Measurements from ENCODE around the gene CXXC4. TPM values are rescaled to one million over a fixed set of nuclear protein-coding genes. Genes with fewer than 3 reads are reported as not detected.
A peak's percentile ranks its signal among the peaks of the same experiment; 100 is the strongest.

Gene CXXC4
- total RNA-seq, 1 donor from 2014 or later, result 9.6 TPM

GRCh38 chr4:104489731-104490095 lies 5.0 kb downstream of the CXXC4 start:
- no peak for DNase-seq (ENCODE audit: low spot score)

- DNase-seq (ENCODE audit: low spot score), result no peak
Measured at GRCh38 chr4:104488151-104488550, 6.5 kb downstream of the CXXC4 start.

GRCh38 chr4:104486716-104487504 lies 7.8 kb downstream of the CXXC4 start:
- DNase-seq (ENCODE audit: low spot score), result peak; percentile 35

- DNase-seq (ENCODE audit: low spot score), result no peak
Measured at GRCh38 chr4:104475652-104476051, 19.0 kb downstream of the CXXC4 start.

- DNase-seq (ENCODE audit: low spot score), result no peak
Measured at GRCh38 chr4:104472766-104473165, 21.9 kb downstream of the CXXC4 start.

GRCh38 chr4:104470770-104471169 lies 23.9 kb downstream of the CXXC4 start:
- no peak for DNase-seq (ENCODE audit: low spot score)

GRCh38 chr4:104469794-104470193 lies 24.9 kb downstream of the CXXC4 start:
- no peak for DNase-seq (ENCODE audit: low spot score)

GRCh38 chr4:104465619-104466018 lies 29.1 kb downstream of the CXXC4 start:
- no peak for DNase-seq (ENCODE audit: low spot score)

GRCh38 chr4:104465201-104465600 lies 29.5 kb downstream of the CXXC4 start:
- DNase-seq (ENCODE audit: low spot score), result no peak

GRCh38 chr4:104462641-104463040 lies 32.1 kb downstream of the CXXC4 start:
- DNase-seq (ENCODE audit: low spot score), result no peak

- DNase-seq (ENCODE audit: low spot score), result no peak
Measured at GRCh38 chr4:104457308-104457981, 37.2 kb downstream of the CXXC4 start.

- peak; percentile 52 for DNase-seq (ENCODE audit: low spot score)
Measured at GRCh38 chr4:104451573-104451972, 43.1 kb downstream of the CXXC4 start.

- DNase-seq (ENCODE audit: low spot score), result no peak
Measured at GRCh38 chr4:104449537-104449936, 45.2 kb downstream of the CXXC4 start.

- DNase-seq (ENCODE audit: low spot score), result peak; percentile 55
Measured at GRCh38 chr4:104447294-104447693, 47.4 kb downstream of the CXXC4 start.

- DNase-seq (ENCODE audit: low spot score), result peak; percentile 56
Measured at GRCh38 chr4:104446431-104447278, 48.0 kb downstream of the CXXC4 start.

- DNase-seq (ENCODE audit: low spot score), result no peak
Measured at GRCh38 chr4:104444685-104445084, 50.0 kb downstream of the CXXC4 start.

GRCh38 chr4:104436542-104436941 lies 58.2 kb downstream of the CXXC4 start:
- no peak for DNase-seq (ENCODE audit: low spot score)

GRCh38 chr4:104429150-104429741 lies 65.4 kb downstream of the CXXC4 start:
- no peak for DNase-seq (ENCODE audit: low spot score)

GRCh38 chr4:104425948-104426347 lies 68.7 kb downstream of the CXXC4 start:
- DNase-seq (ENCODE audit: low spot score), result no peak

GRCh38 chr4:104424989-104425388 lies 69.7 kb downstream of the CXXC4 start:
- peak; percentile 12 for DNase-seq (ENCODE audit: low spot score)

- DNase-seq (ENCODE audit: low spot score), result peak; percentile 26
Measured at GRCh38 chr4:104424475-104424941, 70.2 kb downstream of the CXXC4 start.

GRCh38 chr4:104421566-104421965 lies 73.1 kb downstream of the CXXC4 start:
- peak; percentile 64 for DNase-seq (ENCODE audit: low spot score)

Data from umbilical cord (tissue), 2 donors.